Measurements from ENCODE around the gene FRMD6. TPM values are rescaled to one million over a fixed set of nuclear protein-coding genes. Genes with fewer than 3 reads are reported as not detected.

Gene FRMD6
- total and polyA plus RNA-seq, 9 of the 15 experiments (the other 6 are each of a cell fraction or from before 2014, with no cell fraction given), result 0.11 to 0.92 (median 0.53) TPM

- H3K9ac ChIP-seq (ENCODE audit: insufficient read depth in 1 of 2, low read depth in 2 of 2, low read length in 2 of 2), result no peak overlapping the region
- ChIA-PET CTCF (ENCODE audit: low intra/inter-chr PET ratio) (no interaction called here), POLR2A (interaction anchor here (1.1 kb wide), 1 partner anchor 12 kb away, joined by 3 read pairs; no protein-coding TSS in a partner anchor)
- H3K27ac ChIP-seq (ENCODE audit: extremely low read depth, low read depth, low read length), result no peak overlapping the region
- no TSS peak for BruUV-seq (replicated peaks)
- H3K9me1 ChIP-seq (ENCODE audit: control insufficient read depth, insufficient read depth, low read length), result no peaks in the 10 kb centered on the region
- H3K36me3 ChIP-seq (ENCODE audit: control insufficient read depth, insufficient read depth, low read length), result no peaks in the 10 kb centered on the region
- no peak for FAIRE-seq
- no peaks in the 10 kb centered on the region for H4K20me1 ChIP-seq (replicated peaks; ENCODE audit: control insufficient read depth, insufficient read depth, low read length)
- WGBS (ENCODE audit: insufficient coverage, low coverage, missing lambda C conversion rate), result 0% methylated on average over 1 of the region's 1 CpG
- no peak overlapping the region for H2AFZ ChIP-seq (ENCODE audit: low read depth, low read length)
- H3K4me1 ChIP-seq (replicated peaks in 1 of 2; ENCODE audit: control insufficient read depth in 2 of 2, insufficient read depth in 2 of 2, low read length in 2 of 2), result no peaks in the 10 kb centered on the region
- intact Hi-C loops (cut with micrococcal nuclease) (no loop called here), in situ Hi-C loops (cut with MboI) (no loop called here)
- H3K9me3 ChIP-seq (replicated peaks; ENCODE audit: control insufficient read depth, insufficient read depth, low read depth, low read length), result no peaks in the 10 kb centered on the region
- no peak for ATAC-seq
- DNase-seq (ENCODE audit: extremely low read depth in 1 of 4, low spot score in 3 of 4), result no peak
- no peak overlapping the region for H3K4me2 ChIP-seq (ENCODE audit: insufficient read depth, low read length)
- H3K4me3 ChIP-seq, result no peak overlapping the region
- no peaks in the 10 kb centered on the region for H3K27me3 ChIP-seq (ENCODE audit: control insufficient read depth in 2 of 2, insufficient read depth in 2 of 2, low read length in 2 of 2)
- no peaks in the 10 kb centered on the region for H3K79me2 ChIP-seq (ENCODE audit: control insufficient read depth, insufficient read depth, low read length)
- no peak for TF ChIP-seq PKNOX1 (IDR thresholded peaks at IDR 0.05)
- no peak for TF ChIP-seq RBM17 (IDR thresholded peaks at IDR 0.05; ENCODE audit: borderline replicate concordance, low read depth, low read length)
- TF ChIP-seq GATA2 (CRISPR knock-in tag; IDR thresholded peaks at IDR 0.05), result no peak
- TF ChIP-seq RNF219 (CRISPR knock-in tag; IDR thresholded peaks at IDR 0.05), result no peak
- no peak for TF ChIP-seq BRCA1 (IDR thresholded peaks at IDR 0.05)
- TF ChIP-seq BRCA1 (CRISPR knock-in tag; IDR thresholded peaks at IDR 0.05), result no peak
- no peak for TF ChIP-seq FOXA1 (IDR thresholded peaks at IDR 0.05; ENCODE audit: borderline replicate concordance)
- no peak for TF ChIP-seq WHSC1 (IDR thresholded peaks at IDR 0.05; ENCODE audit: low read length)
- no peak for TF ChIP-seq GABPA (tag; conservative IDR thresholded peaks at IDR 0.05; ENCODE audit: low read depth)
- no peak for TF ChIP-seq THRAP3 (IDR thresholded peaks at IDR 0.05; ENCODE audit: borderline replicate concordance)
- TF ChIP-seq ZNF431 (CRISPR knock-in tag; IDR thresholded peaks at IDR 0.05), result no peak
- TF ChIP-seq ZFP30 (CRISPR knock-in tag; IDR thresholded peaks at IDR 0.05; ENCODE audit: borderline replicate concordance), result no peak
- TF ChIP-seq STAG1 (CRISPR knock-in tag; IDR thresholded peaks at IDR 0.05; ENCODE audit: borderline replicate concordance), result no peak
- TF ChIP-seq ZBTB26 (CRISPR knock-in tag; IDR thresholded peaks at IDR 0.05), result no peak
- TF ChIP-seq CREB3L1 (IDR thresholded peaks at IDR 0.05; ENCODE audit: borderline replicate concordance, low read depth), result no peak
- no peak for TF ChIP-seq GATAD2A (IDR thresholded peaks at IDR 0.05)
- no peak for TF ChIP-seq ZNF274 (IDR thresholded peaks at IDR 0.05; ENCODE audit: borderline replicate concordance, low read depth, low read length)
- no peak for TF ChIP-seq HCFC1 (IDR thresholded peaks at IDR 0.05; ENCODE audit: low read depth, low read length)
- no peak for TF ChIP-seq EP300 (IDR thresholded peaks at IDR 0.05; ENCODE audit: low read length)
These were observed 28.3 kb downstream of the FRMD6 start for GRCh38 chr14:51680031-51680430.
